Pancreas (tissue), 10 donors: ENCODE results near the gene IMMP2L. TPM values are rescaled to one million over a fixed set of nuclear protein-coding genes. Genes with fewer than 3 reads are reported as not detected.

Experiments used
- ATAC-seq, 4 donors: fragments of 200-7000 bp; cut with Tn5 transposase; one replicate each; pipeline versions ENCODE4 v1.8.0 to v1.9.1; 2020; ENCODE audit warnings: mild to moderate bottlenecking in 4 of 4, moderate library complexity in 4 of 4
- DNase-seq, 6 donors: peaks; one replicate each; pipeline ENCODE4 v3.0.0-alpha.2; 2020
- FAIRE-seq: peaks from 2 replicates; lab custom pipeline; 2012; peaks lifted over from hg19 to GRCh38; lab: Jason Lieb, UNC
- H3K27ac ChIP-seq, 4 donors: fragments of 200-600 bp; sonication (generic); 1 replicate in 3 of 4; 2 replicates in 1 of 4; pipeline versions ENCODE4 v1.5.0 to v1.8.0; 2020
- H3K27me3 ChIP-seq, 4 donors: fragments of 200-600 bp; one replicate each; pipeline ENCODE4 v1.8.0; 2021
- H3K36me3 ChIP-seq, 3 donors: fragments of 200-600 bp; sonication (generic) in 1 of 3; one replicate each; pipeline versions ENCODE4 v1.5.0 to v1.8.0; 2020 to 2021
- H3K4me1 ChIP-seq, 3 donors: fragments of 200-600 bp; one replicate each; pipeline ENCODE4 v1.8.0; 2021
- H3K4me3 ChIP-seq, 4 donors: fragments of 200-600 bp; sonication (generic) in 2 of 4; one replicate each; pipeline versions ENCODE4 v1.5.0 to v1.8.0; 2020 to 2021
- H3K9me3 ChIP-seq, 4 donors: fragments of 200-600 bp; one replicate each; pipeline ENCODE4 v1.8.0; 2021
- CTCF ChIP-seq, 4 donors: fragments of 200-600 bp; sonication (generic) in 3 of 4; IDR thresholded peaks; one replicate each; pipeline versions ENCODE4 v1.5.0 to v1.8.0; 2021; ENCODE audit warnings: antibody characterized with exemption in 4 of 4
- WGBS, 2 donors: extraction: QIAGEN DNeasy Blood & Tissue Kit; methylation state at CpG; one replicate each; pipeline ENCODE4 v1.1.7; 2013; 5-methylcytosine and 5-hydroxymethylcytosine counted together
- intact Hi-C, 3 donors: fragments of 100-400 bp; cut with DNase I; formaldehyde crosslinking; loops; one replicate each; pipeline versions ENCODE4 v1.11.1 to v1.14.2; 2022
- polyA plus RNA-seq, 2 donors: library from polyadenylated mRNA; stranded (reverse); fragments of 200-250 nt; gene quantifications; one replicate each; pipeline ENCODE4 v1.2.3, GENCODE V29; 2013
- total RNA-seq, 6 donors: library from RNA; stranded (reverse); fragmentation: NEBNext Ultra II Directional in 4 of 6; extraction: Animal tissue kit (Norgen Biotek cat#: 25700) in 4 of 6; gene quantifications; one replicate each; pipeline versions ENCODE4 v1.2.1 to v1.2.4, GENCODE V29; 2021 to 2023
- donor health status: healthy with polysubstance abuse.
- donor health status: DM: no; HTN: no; CAD: no; lungs with moderate emphysema.
- donor health status: DM: no; HTN: no; CAD: no.
- donor health status: control.
- donor health status: control.
- donor health status: Bipolar disorder and iron deficiency.
- donor health status: DM: yes; HTN: yes; CAD: no.
- donor health status: DM: no; HTN: no; CAD: no.
- donor health status: DM: no; HTN: no; CAD: no.
- donor health status: DM: yes; HTN: yes; CAD: no.

The IMMP2L gene
- total and polyA plus RNA-seq, 8 donors: 7.3 to 30.0 (median 12.9) TPM

GRCh38 chr7:111518264-111518663 is 44.0 kb downstream of the IMMP2L start:
- peaks cover 0 to 5% (median 0%) of the 10 kb centered on the region in 3 donors for H3K36me3 ChIP-seq
- no peak for TF ChIP-seq CTCF (IDR thresholded peaks at IDR 0.05)
- intact Hi-C loops: no loop called here
- H3K9me3 ChIP-seq: no peaks in the 10 kb centered on the region
- no peak overlapping the region for H3K27ac ChIP-seq
- no peak overlapping the region for H3K4me3 ChIP-seq
- WGBS, 2 donors: 77 to 89% methylated on average over 2 of the region's 2 CpGs
- H3K27me3 ChIP-seq: no peaks in the 10 kb centered on the region
- DNase-seq: no peak
- H3K4me1 ChIP-seq: peaks cover 0 to 18% (median 4%) of the 10 kb centered on the region in 3 donors
- no peak for ATAC-seq
- FAIRE-seq: no peak

- Histone ChIP-seq H3K27me3 (no peaks in the 10 kb centered on the region), H3K4me3 (no peak overlapping the region), H3K9me3 (no peaks in the 10 kb centered on the region), H3K4me1 (peaks cover 0 to 18% (median 4%) of the 10 kb centered on the region in 3 donors), H3K27ac (no peak overlapping the region), H3K36me3 (peaks cover 0 to 5% (median 0%) of the 10 kb centered on the region in 3 donors)
- ATAC-seq (peak in 3 of 4 donors; percentile 70 to 81 (median 80)), FAIRE-seq (no peak), DNase-seq (no peak)
- no peak for TF ChIP-seq CTCF (IDR thresholded peaks at IDR 0.05)
- intact Hi-C loops: no loop called here
- 59 to 61% methylated on average over 4 of the region's 4 CpGs for WGBS, 2 donors
Measured at GRCh38 chr7:111517549-111517951, 44.7 kb downstream of the IMMP2L start.

- intact Hi-C loops: no loop called here
Measured at GRCh38 chr7:111516612-111517011, 45.7 kb downstream of the IMMP2L start.

GRCh38 chr7:111513566-111513965 is 48.7 kb downstream of the IMMP2L start:
- no peak overlapping the region for H3K4me3 ChIP-seq
- intact Hi-C loops: no loop called here
- no peaks in the 10 kb centered on the region for H3K36me3 ChIP-seq
- no peaks in the 10 kb centered on the region for H3K27me3 ChIP-seq
- H3K27ac ChIP-seq: no peak overlapping the region
- DNase-seq: no peak
- peaks cover 0 to 18% (median 4%) of the 10 kb centered on the region in 3 donors for H3K4me1 ChIP-seq
- 98 to 100% methylated on average over 1 of the region's 1 CpG for WGBS, 2 donors
- no peak for TF ChIP-seq CTCF (IDR thresholded peaks at IDR 0.05)
- FAIRE-seq: no peak
- no peaks in the 10 kb centered on the region for H3K9me3 ChIP-seq
- no peak for ATAC-seq

More at GRCh38 chr7:111516612-111517011, 45.7 kb downstream of the IMMP2L start:
- WGBS, 2 donors: 57 to 60% methylated on average over 4 of the region's 4 CpGs
- Histone ChIP-seq H3K36me3 (peaks cover 0 to 5% (median 0%) of the 10 kb centered on the region in 3 donors), H3K4me3 (no peak overlapping the region), H3K4me1 (peaks cover 0 to 18% (median 4%) of the 10 kb centered on the region in 3 donors), H3K27ac (no peak overlapping the region), H3K27me3 (no peaks in the 10 kb centered on the region), H3K9me3 (no peaks in the 10 kb centered on the region)
- no peak for TF ChIP-seq CTCF (IDR thresholded peaks at IDR 0.05)
- ATAC-seq (peak in 1 of 4 donors; percentile 40), DNase-seq (no peak), FAIRE-seq (no peak)

- Histone ChIP-seq H3K4me1 (peaks cover 0 to 6% (median 0%) of the 10 kb centered on the region in 3 donors), H3K36me3 (no peaks in the 10 kb centered on the region), H3K27ac (no peak overlapping the region), H3K27me3 (no peaks in the 10 kb centered on the region), H3K4me3 (no peak overlapping the region), H3K9me3 (no peaks in the 10 kb centered on the region)
- no peak for ATAC-seq
- intact Hi-C loops: no loop called here
- DNase-seq: no peak
- no peak for FAIRE-seq
- TF ChIP-seq CTCF (IDR thresholded peaks at IDR 0.05): no peak
- 96 to 99% methylated on average over 4 of the region's 4 CpGs for WGBS, 2 donors
Measured at GRCh38 chr7:111511845-111512244, 50.4 kb downstream of the IMMP2L start.
